ENCODE data around the gene ETFA. TPM values are rescaled to one million over a fixed set of nuclear protein-coding genes. Genes with fewer than 3 reads are reported as not detected.

The ETFA gene
- total and polyA plus RNA-seq, 2 of the 8 experiments (the other 6 are each of a cell fraction or from before 2014, with no cell fraction given): 60.9 to 90.0 TPM

DNA sequence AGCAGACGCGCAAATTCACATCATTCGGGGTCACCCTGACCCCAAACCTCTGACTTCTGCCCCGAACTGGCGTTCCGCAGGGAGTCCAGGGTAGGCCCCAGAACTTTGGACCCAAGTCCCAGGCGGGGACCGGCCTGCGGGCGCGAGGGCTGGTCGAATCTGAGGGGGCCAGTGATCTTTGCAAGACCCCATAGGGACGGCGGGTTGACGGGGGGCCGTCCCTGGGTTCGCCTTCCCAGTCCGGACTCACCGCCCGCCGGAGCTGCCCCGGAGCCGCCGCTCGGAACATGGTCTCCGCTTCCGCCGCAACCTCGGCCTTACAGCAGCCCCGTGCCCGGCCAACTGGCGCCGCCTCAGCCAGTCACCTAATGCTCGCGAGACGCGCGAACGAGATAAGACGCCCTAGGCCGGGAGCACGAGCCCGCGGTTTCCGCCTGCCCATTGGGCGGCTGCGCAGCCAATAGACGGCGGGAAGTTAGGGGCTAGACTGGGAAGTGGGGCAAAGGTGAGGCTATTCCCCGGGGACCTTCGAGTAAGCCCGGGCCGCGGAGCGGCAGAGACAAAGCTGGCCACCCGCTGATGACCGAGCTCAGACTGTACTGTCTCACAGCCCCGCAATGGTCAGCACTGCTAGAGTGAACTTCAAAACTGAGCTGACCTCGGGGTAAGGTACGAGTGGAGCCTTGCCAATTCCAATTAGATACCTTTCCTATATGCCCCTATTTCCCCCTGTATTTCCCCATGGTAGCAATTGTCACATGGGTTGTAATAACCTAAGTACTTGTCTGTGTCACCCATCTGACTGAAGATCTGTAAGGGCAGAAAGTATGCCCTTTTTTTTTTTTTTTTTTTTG lies at the start of gene ETFA (continued):
- TF ChIP-seq, protein P1, sequence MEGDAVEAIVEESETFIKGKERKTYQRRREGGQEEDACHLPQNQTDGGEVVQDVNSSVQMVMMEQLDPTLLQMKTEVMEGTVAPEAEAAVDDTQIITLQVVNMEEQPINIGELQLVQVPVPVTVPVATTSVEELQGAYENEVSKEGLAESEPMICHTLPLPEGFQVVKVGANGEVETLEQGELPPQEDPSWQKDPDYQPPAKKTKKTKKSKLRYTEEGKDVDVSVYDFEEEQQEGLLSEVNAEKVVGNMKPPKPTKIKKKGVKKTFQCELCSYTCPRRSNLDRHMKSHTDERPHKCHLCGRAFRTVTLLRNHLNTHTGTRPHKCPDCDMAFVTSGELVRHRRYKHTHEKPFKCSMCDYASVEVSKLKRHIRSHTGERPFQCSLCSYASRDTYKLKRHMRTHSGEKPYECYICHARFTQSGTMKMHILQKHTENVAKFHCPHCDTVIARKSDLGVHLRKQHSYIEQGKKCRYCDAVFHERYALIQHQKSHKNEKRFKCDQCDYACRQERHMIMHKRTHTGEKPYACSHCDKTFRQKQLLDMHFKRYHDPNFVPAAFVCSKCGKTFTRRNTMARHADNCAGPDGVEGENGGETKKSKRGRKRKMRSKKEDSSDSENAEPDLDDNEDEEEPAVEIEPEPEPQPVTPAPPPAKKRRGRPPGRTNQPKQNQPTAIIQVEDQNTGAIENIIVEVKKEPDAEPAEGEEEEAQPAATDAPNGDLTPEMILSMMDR (IDR thresholded peaks at IDR 0.05; ENCODE audit: control extremely low read depth in 1 of 3, insufficient read depth in 1 of 3, low read depth in 1 of 3, low read length in 3 of 3): no peak

All from H1 (cell line).